GM23338 (cell line): ENCODE measurements around the gene C2orf92. TPM values are rescaled to one million over a fixed set of nuclear protein-coding genes. Genes with fewer than 3 reads are reported as not detected.

Experiments used
- ATAC-seq: fragments of 200-7000 bp; cut with Tn5 transposase; 3 replicates; pipeline ENCODE4 v1.9.1; 2020
- DNase-seq: peaks from one replicate; pipeline ENCODE4 v3.0.0-alpha.2; 2015; ENCODE audit warnings: low spot score
- H2AFZ ChIP-seq: fragments of 200-600 bp; sonication (generic); 2 replicates; pipeline ENCODE4 v1.8.0; 2016; ENCODE audit warnings: antibody characterized with exemption, mild to moderate bottlenecking, moderate library complexity
- H3F3A ChIP-seq: fragments of 200-600 bp; sonication (generic); replicated peaks from 2 replicates; pipeline ENCODE4 v1.8.0; 2017; ENCODE audit warnings: antibody characterized with exemption, mixed run types, low read depth
- H3K27ac ChIP-seq: fragments of 200-600 bp; sonication (generic); 2 replicates; pipeline ENCODE4 v1.6.1; 2016; ENCODE audit warnings: low read depth
- H3K27me3 ChIP-seq: fragments of 200-600 bp; sonication (generic); 2 replicates; pipeline ENCODE4 v1.8.0; 2016; ENCODE audit warnings: mild to moderate bottlenecking, mixed run types, moderate library complexity; ENCODE audit not compliant: insufficient read depth
- H3K36me3 ChIP-seq: fragments of 200-600 bp; sonication (generic); 2 replicates; pipeline ENCODE4 v1.8.0; 2016; ENCODE audit warnings: mild to moderate bottlenecking; ENCODE audit not compliant: insufficient read depth
- H3K4me1 ChIP-seq: fragments of 200-600 bp; sonication (generic); 2 replicates; pipeline ENCODE4 v1.8.0; 2016; ENCODE audit warnings: mild to moderate bottlenecking, moderate library complexity; ENCODE audit not compliant: insufficient read depth
- H3K4me2 ChIP-seq: fragments of 200-600 bp; sonication (generic); 2 replicates; pipeline ENCODE4 v1.7.1; 2017; ENCODE audit warnings: mixed run types
- H3K4me3 ChIP-seq: fragments of 200-600 bp; sonication (generic); 2 replicates; pipeline ENCODE4 v1.6.1; 2016; ENCODE audit warnings: mixed run types
- H3K79me2 ChIP-seq: fragments of 200-600 bp; sonication (generic); replicated peaks from 2 replicates; pipeline ENCODE4 v1.8.0; 2017; ENCODE audit warnings: mild to moderate bottlenecking; ENCODE audit not compliant: insufficient read depth
- H3K9me2 ChIP-seq: fragments of 200-600 bp; sonication (generic); 2 replicates; pipeline ENCODE4 v1.8.0; 2017; ENCODE audit not compliant: insufficient read depth
- H4K20me1 ChIP-seq: fragments of 200-600 bp; sonication (generic); replicated peaks from 2 replicates; pipeline ENCODE4 v1.8.0; 2017; ENCODE audit warnings: mild to moderate bottlenecking; ENCODE audit not compliant: insufficient read depth
- H3K27ac Mint-ChIP-seq: 2 replicates; pipeline ENCODE4 v1.8.0; 2020; ENCODE audit warnings: inconsistent platforms, mild to moderate bottlenecking, moderate library complexity, mixed read lengths
- H3K27me3 Mint-ChIP-seq: 3 replicates; pipeline ENCODE4 v1.8.0; 2022; ENCODE audit warnings: low read depth, mild to moderate bottlenecking, moderate library complexity, mixed read lengths, inconsistent platforms; ENCODE audit not compliant: insufficient read depth, poor library complexity
- H3K36me3 Mint-ChIP-seq: 3 replicates; pipeline ENCODE4 v1.8.0; 2021; ENCODE audit warnings: low read depth, mild to moderate bottlenecking, inconsistent platforms, moderate library complexity, mixed read lengths
- H3K4me1 Mint-ChIP-seq: 3 replicates; pipeline ENCODE4 v1.8.0; 2020; ENCODE audit warnings: mild to moderate bottlenecking, inconsistent platforms, mixed read lengths
- H3K4me3 Mint-ChIP-seq: 3 replicates; pipeline ENCODE4 v1.8.0; 2021; ENCODE audit warnings: moderate library complexity, mild to moderate bottlenecking, inconsistent platforms, mixed read lengths
- H3K9me3 Mint-ChIP-seq: 3 replicates; pipeline ENCODE4 v1.8.0; 2020; ENCODE audit warnings: moderate library complexity, mild to moderate bottlenecking, inconsistent platforms, mixed read lengths
- CREB1 ChIP-seq: fragments of 250-450 bp; sonication (Bioruptor Pico); IDR thresholded peaks from 2 replicates; pipeline ENCODE4 v1.5.0; 2020; ENCODE audit warnings: low read depth, mild to moderate bottlenecking, moderate library complexity
- EZH2 ChIP-seq: fragments of 200-600 bp; sonication (generic); IDR thresholded peaks from one replicate; pipeline ENCODE4 v1.8.0; 2017; ENCODE audit warnings: antibody characterized with exemption, mild to moderate bottlenecking, low read depth; ENCODE audit not compliant: unreplicated experiment
- EZH2phosphoT487 ChIP-seq: fragments of 200-600 bp; sonication (generic); IDR thresholded peaks from one replicate; pipeline ENCODE4 v1.8.1; 2018; ENCODE audit warnings: antibody characterized with exemption; ENCODE audit not compliant: unreplicated experiment
- JUNB ChIP-seq: IDR thresholded peaks from one replicate; pipeline ENCODE4 v1.6.1; 2016; ENCODE audit warnings: antibody characterized with exemption; ENCODE audit not compliant: unreplicated experiment
- NANOG ChIP-seq: IDR thresholded peaks from 2 replicates; pipeline ENCODE4 v1.6.1; 2016; ENCODE audit warnings: antibody characterized with exemption, borderline replicate concordance
- POLR2AphosphoS5 ChIP-seq: IDR thresholded peaks from 2 replicates; pipeline ENCODE4 v1.6.1; 2016; ENCODE audit warnings: antibody characterized with exemption, low read depth
- STAT1 ChIP-seq: IDR thresholded peaks from one replicate; pipeline ENCODE4 v1.6.1; 2016; ENCODE audit warnings: antibody characterized with exemption; ENCODE audit not compliant: unreplicated experiment
- ZNF114 ChIP-seq: fragments of 250-450 bp; sonication (Bioruptor Pico); IDR thresholded peaks from 2 replicates; pipeline ENCODE4 v1.5.0; 2020; ENCODE audit warnings: mild to moderate bottlenecking, moderate library complexity
- ZNF331 ChIP-seq: fragments of 250-450 bp; sonication (Bioruptor Pico); IDR thresholded peaks from 2 replicates; pipeline ENCODE4 v1.5.0; 2020; ENCODE audit warnings: low read depth, mild to moderate bottlenecking, moderate library complexity
- polyA plus RNA-seq: library from polyadenylated mRNA; unstranded; fragments of >200 nt; fragmentation: Nextera tagmentation; extraction: Ambion mirVana; gene quantifications from 2 replicates; pipeline ENCODE4 v1.2.1, GENCODE V29; 2016
- total RNA-seq: library from RNA; depleted of rRNA; stranded (reverse); fragments of >200 nt; shearing (Covaris generic); gene quantifications from 2 replicates; pipeline ENCODE4 v1.2.3, GENCODE V29; 2014
- TF ChIP-seq, protein P1 (sequence below): fragments of 250-450 bp; sonication (Bioruptor Pico); IDR thresholded peaks from 2 replicates; pipeline ENCODE4 v1.5.0; 2020; ENCODE audit warnings: mild to moderate bottlenecking, moderate library complexity
- TF ChIP-seq, protein P2 (sequence below): IDR thresholded peaks from one replicate; pipeline ENCODE4 v1.6.1; 2018; ENCODE audit warnings: antibody characterized with exemption; ENCODE audit not compliant: unreplicated experiment
- TF ChIP-seq, protein P3 (sequence below): IDR thresholded peaks from 2 replicates; pipeline ENCODE4 v1.6.1; 2016; ENCODE audit warnings: antibody characterized with exemption
- TF ChIP-seq, protein P4 (sequence below), 2 experiments: fragments of 200-600 bp in 1 of 2; sonication (generic) in 1 of 2; conservative IDR thresholded peaks; 2 replicates each; pipeline versions ENCODE4 v1.5.1 to v1.6.1; 2016 to 2017; ENCODE audit warnings: antibody characterized with exemption in 2 of 2, low read depth in 2 of 2, mild to moderate bottlenecking in 2 of 2, moderate library complexity in 1 of 2

The C2orf92 gene
- total and polyA plus RNA-seq, 2 experiments from 2014 or later: 1.7 to 2.6 TPM

DNA sequence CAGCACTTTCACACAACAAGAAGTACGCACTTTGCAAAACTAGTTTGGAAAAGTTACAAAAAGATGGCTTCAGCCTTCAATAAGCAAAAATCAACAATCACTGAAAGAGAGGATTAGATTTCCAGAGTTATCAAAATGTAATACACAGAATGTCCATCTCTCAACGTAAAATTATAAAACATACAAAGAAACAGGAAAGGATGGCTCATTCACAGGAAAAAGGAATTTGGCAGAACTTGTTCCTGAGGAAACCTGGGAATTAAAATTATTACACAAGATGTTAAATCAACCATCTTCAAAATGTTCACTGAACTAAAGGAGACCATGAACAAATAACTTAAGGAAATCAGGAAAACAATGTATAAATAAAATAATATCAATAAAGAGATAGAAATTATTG lies 8.0 kb downstream of the C2orf92 start:
- Mint-ChIP-seq H3K27ac (no peak overlapping the region), H3K4me3 (no peak overlapping the region), H3K4me1 (peaks cover 9% of the 10 kb centered on the region; the same call in 2 of the 3 replicates), H3K36me3 (peaks cover 17% of the 10 kb centered on the region; the same call in 2 of the 3 replicates), H3K27me3 (peaks cover 9% of the 10 kb centered on the region), H3K9me3 (peaks cover 28% of the 10 kb centered on the region)
- 0 out of 2 replicates have a peak, but pooled peaks cover 4% of the 10 kb centered on the region for H3K9me2 ChIP-seq
- no peak overlapping the region for H3K4me3 ChIP-seq
- H3F3A ChIP-seq: no peaks in the 10 kb centered on the region
- H3K36me3 ChIP-seq: no peaks in the 10 kb centered on the region
- TF ChIP-seq CREB1 (CRISPR knock-in tag): no peak
- TF ChIP-seq NANOG: no peak
- TF ChIP-seq ZNF331: no peak
- TF ChIP-seq, protein P1, sequence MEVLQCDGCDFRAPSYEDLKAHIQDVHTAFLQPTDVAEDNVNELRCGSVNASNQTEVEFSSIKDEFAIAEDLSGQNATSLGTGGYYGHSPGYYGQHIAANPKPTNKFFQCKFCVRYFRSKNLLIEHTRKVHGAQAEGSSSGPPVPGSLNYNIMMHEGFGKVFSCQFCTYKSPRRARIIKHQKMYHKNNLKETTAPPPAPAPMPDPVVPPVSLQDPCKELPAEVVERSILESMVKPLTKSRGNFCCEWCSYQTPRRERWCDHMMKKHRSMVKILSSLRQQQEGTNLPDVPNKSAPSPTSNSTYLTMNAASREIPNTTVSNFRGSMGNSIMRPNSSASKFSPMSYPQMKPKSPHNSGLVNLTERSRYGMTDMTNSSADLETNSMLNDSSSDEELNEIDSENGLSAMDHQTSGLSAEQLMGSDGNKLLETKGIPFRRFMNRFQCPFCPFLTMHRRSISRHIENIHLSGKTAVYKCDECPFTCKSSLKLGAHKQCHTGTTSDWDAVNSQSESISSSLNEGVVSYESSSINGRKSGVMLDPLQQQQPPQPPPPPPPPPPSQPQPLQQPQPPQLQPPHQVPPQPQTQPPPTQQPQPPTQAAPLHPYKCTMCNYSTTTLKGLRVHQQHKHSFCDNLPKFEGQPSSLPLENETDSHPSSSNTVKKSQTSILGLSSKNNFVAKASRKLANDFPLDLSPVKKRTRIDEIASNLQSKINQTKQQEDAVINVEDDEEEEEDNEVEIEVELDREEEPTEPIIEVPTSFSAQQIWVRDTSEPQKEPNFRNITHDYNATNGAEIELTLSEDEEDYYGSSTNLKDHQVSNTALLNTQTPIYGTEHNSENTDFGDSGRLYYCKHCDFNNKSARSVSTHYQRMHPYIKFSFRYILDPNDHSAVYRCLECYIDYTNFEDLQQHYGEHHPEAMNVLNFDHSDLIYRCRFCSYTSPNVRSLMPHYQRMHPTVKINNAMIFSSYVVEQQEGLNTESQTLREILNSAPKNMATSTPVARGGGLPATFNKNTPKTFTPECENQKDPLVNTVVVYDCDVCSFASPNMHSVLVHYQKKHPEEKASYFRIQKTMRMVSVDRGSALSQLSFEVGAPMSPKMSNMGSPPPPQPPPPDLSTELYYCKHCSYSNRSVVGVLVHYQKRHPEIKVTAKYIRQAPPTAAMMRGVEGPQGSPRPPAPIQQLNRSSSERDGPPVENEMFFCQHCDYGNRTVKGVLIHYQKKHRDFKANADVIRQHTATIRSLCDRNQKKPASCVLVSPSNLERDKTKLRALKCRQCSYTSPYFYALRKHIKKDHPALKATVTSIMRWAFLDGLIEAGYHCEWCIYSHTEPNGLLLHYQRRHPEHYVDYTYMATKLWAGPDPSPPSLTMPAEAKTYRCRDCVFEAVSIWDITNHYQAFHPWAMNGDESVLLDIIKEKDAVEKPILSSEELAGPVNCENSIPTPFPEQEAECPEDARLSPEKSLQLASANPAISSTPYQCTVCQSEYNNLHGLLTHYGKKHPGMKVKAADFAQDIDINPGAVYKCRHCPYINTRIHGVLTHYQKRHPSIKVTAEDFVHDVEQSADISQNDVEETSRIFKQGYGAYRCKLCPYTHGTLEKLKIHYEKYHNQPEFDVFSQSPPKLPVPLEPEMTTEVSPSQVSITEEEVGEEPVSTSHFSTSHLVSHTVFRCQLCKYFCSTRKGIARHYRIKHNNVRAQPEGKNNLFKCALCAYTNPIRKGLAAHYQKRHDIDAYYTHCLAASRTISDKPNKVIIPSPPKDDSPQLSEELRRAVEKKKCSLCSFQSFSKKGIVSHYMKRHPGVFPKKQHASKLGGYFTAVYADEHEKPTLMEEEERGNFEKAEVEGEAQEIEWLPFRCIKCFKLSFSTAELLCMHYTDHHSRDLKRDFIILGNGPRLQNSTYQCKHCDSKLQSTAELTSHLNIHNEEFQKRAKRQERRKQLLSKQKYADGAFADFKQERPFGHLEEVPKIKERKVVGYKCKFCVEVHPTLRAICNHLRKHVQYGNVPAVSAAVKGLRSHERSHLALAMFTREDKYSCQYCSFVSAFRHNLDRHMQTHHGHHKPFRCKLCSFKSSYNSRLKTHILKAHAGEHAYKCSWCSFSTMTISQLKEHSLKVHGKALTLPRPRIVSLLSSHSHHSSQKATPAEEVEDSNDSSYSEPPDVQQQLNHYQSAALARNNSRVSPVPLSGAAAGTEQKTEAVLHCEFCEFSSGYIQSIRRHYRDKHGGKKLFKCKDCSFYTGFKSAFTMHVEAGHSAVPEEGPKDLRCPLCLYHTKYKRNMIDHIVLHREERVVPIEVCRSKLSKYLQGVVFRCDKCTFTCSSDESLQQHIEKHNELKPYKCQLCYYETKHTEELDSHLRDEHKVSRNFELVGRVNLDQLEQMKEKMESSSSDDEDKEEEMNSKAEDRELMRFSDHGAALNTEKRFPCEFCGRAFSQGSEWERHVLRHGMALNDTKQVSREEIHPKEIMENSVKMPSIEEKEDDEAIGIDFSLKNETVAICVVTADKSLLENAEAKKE (CRISPR knock-in tag): no peak
- TF ChIP-seq, protein P2, sequence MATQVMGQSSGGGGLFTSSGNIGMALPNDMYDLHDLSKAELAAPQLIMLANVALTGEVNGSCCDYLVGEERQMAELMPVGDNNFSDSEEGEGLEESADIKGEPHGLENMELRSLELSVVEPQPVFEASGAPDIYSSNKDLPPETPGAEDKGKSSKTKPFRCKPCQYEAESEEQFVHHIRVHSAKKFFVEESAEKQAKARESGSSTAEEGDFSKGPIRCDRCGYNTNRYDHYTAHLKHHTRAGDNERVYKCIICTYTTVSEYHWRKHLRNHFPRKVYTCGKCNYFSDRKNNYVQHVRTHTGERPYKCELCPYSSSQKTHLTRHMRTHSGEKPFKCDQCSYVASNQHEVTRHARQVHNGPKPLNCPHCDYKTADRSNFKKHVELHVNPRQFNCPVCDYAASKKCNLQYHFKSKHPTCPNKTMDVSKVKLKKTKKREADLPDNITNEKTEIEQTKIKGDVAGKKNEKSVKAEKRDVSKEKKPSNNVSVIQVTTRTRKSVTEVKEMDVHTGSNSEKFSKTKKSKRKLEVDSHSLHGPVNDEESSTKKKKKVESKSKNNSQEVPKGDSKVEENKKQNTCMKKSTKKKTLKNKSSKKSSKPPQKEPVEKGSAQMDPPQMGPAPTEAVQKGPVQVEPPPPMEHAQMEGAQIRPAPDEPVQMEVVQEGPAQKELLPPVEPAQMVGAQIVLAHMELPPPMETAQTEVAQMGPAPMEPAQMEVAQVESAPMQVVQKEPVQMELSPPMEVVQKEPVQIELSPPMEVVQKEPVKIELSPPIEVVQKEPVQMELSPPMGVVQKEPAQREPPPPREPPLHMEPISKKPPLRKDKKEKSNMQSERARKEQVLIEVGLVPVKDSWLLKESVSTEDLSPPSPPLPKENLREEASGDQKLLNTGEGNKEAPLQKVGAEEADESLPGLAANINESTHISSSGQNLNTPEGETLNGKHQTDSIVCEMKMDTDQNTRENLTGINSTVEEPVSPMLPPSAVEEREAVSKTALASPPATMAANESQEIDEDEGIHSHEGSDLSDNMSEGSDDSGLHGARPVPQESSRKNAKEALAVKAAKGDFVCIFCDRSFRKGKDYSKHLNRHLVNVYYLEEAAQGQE: no peak
- TF ChIP-seq JUNB: no peak
- no peak for TF ChIP-seq POLR2AphosphoS5
- TF ChIP-seq, protein P3, sequence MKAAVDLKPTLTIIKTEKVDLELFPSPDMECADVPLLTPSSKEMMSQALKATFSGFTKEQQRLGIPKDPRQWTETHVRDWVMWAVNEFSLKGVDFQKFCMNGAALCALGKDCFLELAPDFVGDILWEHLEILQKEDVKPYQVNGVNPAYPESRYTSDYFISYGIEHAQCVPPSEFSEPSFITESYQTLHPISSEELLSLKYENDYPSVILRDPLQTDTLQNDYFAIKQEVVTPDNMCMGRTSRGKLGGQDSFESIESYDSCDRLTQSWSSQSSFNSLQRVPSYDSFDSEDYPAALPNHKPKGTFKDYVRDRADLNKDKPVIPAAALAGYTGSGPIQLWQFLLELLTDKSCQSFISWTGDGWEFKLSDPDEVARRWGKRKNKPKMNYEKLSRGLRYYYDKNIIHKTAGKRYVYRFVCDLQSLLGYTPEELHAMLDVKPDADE: no peak
- TF ChIP-seq, protein P4, sequence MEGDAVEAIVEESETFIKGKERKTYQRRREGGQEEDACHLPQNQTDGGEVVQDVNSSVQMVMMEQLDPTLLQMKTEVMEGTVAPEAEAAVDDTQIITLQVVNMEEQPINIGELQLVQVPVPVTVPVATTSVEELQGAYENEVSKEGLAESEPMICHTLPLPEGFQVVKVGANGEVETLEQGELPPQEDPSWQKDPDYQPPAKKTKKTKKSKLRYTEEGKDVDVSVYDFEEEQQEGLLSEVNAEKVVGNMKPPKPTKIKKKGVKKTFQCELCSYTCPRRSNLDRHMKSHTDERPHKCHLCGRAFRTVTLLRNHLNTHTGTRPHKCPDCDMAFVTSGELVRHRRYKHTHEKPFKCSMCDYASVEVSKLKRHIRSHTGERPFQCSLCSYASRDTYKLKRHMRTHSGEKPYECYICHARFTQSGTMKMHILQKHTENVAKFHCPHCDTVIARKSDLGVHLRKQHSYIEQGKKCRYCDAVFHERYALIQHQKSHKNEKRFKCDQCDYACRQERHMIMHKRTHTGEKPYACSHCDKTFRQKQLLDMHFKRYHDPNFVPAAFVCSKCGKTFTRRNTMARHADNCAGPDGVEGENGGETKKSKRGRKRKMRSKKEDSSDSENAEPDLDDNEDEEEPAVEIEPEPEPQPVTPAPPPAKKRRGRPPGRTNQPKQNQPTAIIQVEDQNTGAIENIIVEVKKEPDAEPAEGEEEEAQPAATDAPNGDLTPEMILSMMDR (conservative IDR thresholded peaks at IDR 0.05; ENCODE audit: low read depth in 2 of 2): no peak
- no peak for TF ChIP-seq STAT1
- no peak for TF ChIP-seq EZH2
- TF ChIP-seq EZH2phosphoT487: no peak
- TF ChIP-seq ZNF114 (CRISPR knock-in tag): no peak
- peaks cover 7% of the 10 kb centered on the region; the same call in 1 of the 2 replicates for H3K4me1 ChIP-seq
- no peak overlapping the region for H2AFZ ChIP-seq
- no peaks in the 10 kb centered on the region for H3K27me3 ChIP-seq
- no peaks in the 10 kb centered on the region for H4K20me1 ChIP-seq
- DNase-seq (no peak), ATAC-seq (no peak)
- H3K27ac ChIP-seq: no peak overlapping the region
- no peak overlapping the region for H3K4me2 ChIP-seq
- no peaks in the 10 kb centered on the region for H3K79me2 ChIP-seq
